SHP77 (cell line): Measurements from ENCODE around the gene WDR5.

Experiments
- DNase-seq, 2 experiments: peaks; one replicate each; lab custom pipeline; 2025; lab: John Stamatoyannopoulos, UW

WDR5 gene

GRCh38 chr9:134158753-134159392 lies 23.0 kb downstream of the WDR5 start:
- DNase-seq = no peak

GRCh38 chr9:134159566-134160245 lies 23.8 kb downstream of the WDR5 start:
- no peak for DNase-seq

GRCh38 chr9:134161647-134162046 lies 25.8 kb downstream of the WDR5 start:
- no peak for DNase-seq

GRCh38 chr9:134162212-134162775 lies 26.4 kb downstream of the WDR5 start:
- DNase-seq = no peak

- peak in 1 of 2 experiments; percentile 19 for DNase-seq
Measured at GRCh38 chr9:134162926-134163370, 27.1 kb downstream of the WDR5 start.

- peak; percentile 14 to 34 for DNase-seq
Measured at GRCh38 chr9:134163371-134164196, 27.7 kb downstream of the WDR5 start.

GRCh38 chr9:134164879-134165278 lies 29.0 kb downstream of the WDR5 start:
- DNase-seq = no peak

GRCh38 chr9:134165357-134166315 lies 29.8 kb downstream of the WDR5 start:
- no peak for DNase-seq

- DNase-seq = no peak
Measured at GRCh38 chr9:134166374-134166773, 30.5 kb downstream of the WDR5 start.

- DNase-seq = no peak
Measured at GRCh38 chr9:134167530-134167931, 31.6 kb downstream of the WDR5 start.

GRCh38 chr9:134168757-134169550 lies 33.1 kb downstream of the WDR5 start:
- DNase-seq = no peak

- DNase-seq = no peak
Measured at GRCh38 chr9:134169724-134170401, 34.0 kb downstream of the WDR5 start.

GRCh38 chr9:134170532-134171315 lies 34.8 kb downstream of the WDR5 start:
- no peak for DNase-seq

GRCh38 chr9:134171316-134172197 lies 35.7 kb downstream of the WDR5 start:
- no peak for DNase-seq

GRCh38 chr9:134172198-134173126 lies 36.6 kb downstream of the WDR5 start:
- no peak for DNase-seq

GRCh38 chr9:134173127-134174072 lies 37.5 kb downstream of the WDR5 start:
- DNase-seq = no peak
